G401 (cell line): Measurements from ENCODE around the gene RHOJ. TPM values are rescaled to one million over a fixed set of nuclear protein-coding genes. Genes with fewer than 3 reads are reported as not detected.
"Not testable (repeated sequence)": the region's sequence is repeated elsewhere in the genome, so short reads cannot be mapped to it uniquely, and the experiment has no call there.

Source experiments
- DNase-seq: peaks from one replicate; pipeline ENCODE4 v3.0.0-alpha.2; 2015; ENCODE audit warnings: low spot score
- in situ Hi-C: cut with HindIII; loops from 2 replicates; pipeline ENCODE4 v1.10.0; 2016; ENCODE audit warnings: low sequenced_read_pairs, mixed read lengths
- total RNA-seq: library from RNA; depleted of rRNA; stranded (reverse); fragments of >200 nt; shearing (Covaris generic); gene quantifications from 2 replicates; pipeline ENCODE4 v1.2.3, GENCODE V29; 2014

The RHOJ gene
- total RNA-seq, 1 experiment from 2014 or later: not detected

DNA sequence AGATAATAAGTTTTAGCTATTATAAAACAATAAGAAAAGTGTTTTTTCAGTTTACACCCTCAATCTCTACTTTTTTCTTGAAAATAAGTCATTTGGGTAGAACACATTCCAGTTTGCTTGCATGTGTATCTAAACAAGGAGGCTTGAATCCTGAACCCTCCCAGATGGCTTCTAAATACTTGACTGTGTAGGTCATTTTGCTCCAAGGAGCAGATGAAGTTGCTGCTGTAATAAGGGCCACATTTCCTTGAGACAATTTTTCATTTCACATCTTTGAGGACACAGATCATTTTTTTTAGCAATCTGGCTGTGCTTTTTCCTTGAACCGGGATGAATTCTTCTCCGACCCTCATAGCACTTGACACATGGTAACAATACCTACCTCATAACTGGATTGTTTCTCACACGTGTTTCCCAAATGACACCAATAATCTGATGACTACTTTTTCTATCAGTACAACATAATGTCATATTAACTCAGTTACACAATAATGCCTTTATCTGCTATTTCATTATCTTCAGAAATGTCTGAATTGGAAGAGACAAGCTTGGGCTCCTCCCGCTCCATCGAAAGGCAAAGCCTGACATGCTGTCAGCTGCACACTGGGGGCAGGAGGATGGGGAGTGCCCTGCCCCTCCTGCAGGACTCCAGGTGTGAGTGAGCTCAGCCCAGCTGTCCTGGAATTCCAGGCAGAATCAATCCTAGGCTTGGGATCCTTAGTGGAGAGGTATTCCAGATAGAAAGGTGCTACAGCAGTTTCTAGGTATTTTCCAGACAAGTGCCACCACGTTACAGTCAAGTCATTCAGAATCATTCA lies 83.6 kb downstream of the RHOJ start:
- in situ Hi-C loops: no loop called here
- no peak for DNase-seq

- in situ Hi-C loops: no loop called here
- no peak for DNase-seq
These were observed 84.6 kb downstream of the RHOJ start for GRCh38 chr14:63288853-63289252.

- in situ Hi-C loops: no loop called here
- no peak for DNase-seq
These were observed 86.6 kb downstream of the RHOJ start for GRCh38 chr14:63290741-63291430.

GRCh38 chr14:63292805-63293204 lies 88.6 kb downstream of the RHOJ start:
- DNase-seq: no peak
- in situ Hi-C loops: no loop called here

GRCh38 chr14:63295231-63295685 lies 91.0 kb downstream of the RHOJ start:
- DNase-seq: no peak
- in situ Hi-C loops: no loop called here

- in situ Hi-C loops: no loop called here
- DNase-seq: no peak
These were observed 91.9 kb downstream of the RHOJ start for GRCh38 chr14:63296060-63296563.

GRCh38 chr14:63297372-63298063 lies 93.3 kb downstream of the RHOJ start:
- in situ Hi-C loops: no loop called here
- no peak for DNase-seq

GRCh38 chr14:63299351-63300110 lies 95.3 kb downstream of the RHOJ start:
- no peak for DNase-seq
- in situ Hi-C loops: no loop called here

DNA sequence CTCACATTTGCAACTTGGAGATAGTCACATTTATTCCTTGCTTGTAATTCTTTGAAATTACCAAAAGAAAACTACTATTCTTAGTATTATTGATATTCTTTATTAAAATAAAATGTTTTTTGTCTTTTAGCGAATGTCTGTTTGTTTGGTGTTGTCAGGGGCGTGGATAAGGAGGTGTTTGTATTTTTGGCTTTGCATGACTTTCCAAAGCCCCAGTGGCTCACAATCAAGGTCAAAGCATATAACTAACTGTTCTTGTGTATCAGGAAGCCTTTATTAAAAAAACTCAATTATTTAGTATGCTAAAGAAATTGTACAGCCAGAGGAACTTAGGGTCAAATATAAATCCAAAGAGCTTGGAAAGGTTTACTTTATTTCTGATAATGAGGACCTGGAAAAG lies 96.6 kb downstream of the RHOJ start:
- in situ Hi-C loops: no loop called here
- DNase-seq: no peak

- no peak for DNase-seq
- in situ Hi-C loops: no loop called here
These were observed 97.8 kb downstream of the RHOJ start for GRCh38 chr14:63301891-63302534.

- DNase-seq, in situ Hi-C loops: not testable (repeated sequence)
These were observed 100.2 kb downstream of the RHOJ start for GRCh38 chr14:63304429-63304828.

DNA sequence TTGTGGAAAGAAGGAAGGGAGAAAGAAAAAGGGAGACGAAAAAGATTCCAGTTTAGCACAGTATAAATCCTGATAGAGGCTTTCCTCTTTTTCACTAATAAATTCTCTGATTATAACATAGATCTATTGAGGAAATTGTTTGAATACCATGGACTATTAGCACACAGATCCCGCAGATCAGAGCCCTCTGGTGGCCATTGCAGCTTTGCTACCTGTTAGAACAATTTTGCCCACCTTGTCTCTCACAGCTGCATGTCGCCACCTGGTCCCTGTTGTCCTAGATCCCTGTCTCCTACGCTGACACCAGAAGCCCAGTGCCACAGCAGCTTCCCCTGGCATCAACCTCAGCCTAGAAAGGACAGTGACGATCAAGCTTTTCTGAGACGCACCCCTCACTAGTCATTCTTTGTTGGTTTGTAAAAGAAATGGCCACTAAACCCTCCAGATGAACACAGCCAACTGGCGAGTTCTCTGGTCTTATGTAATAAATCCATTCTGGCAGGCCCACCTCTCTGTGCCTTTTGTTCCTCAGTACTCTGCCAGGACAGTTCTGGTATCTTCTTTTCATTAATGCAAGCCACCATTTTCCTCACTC lies 104.6 kb downstream of the RHOJ start:
- in situ Hi-C loops: no loop called here

GRCh38 chr14:63318835-63319234 lies 114.6 kb downstream of the RHOJ start, which contains the start of gene GPHB5:
GPHB5 (minus strand) TSS chr14:63318935; CDS start chr14:63317849, 1,086 bp downstream.
- in situ Hi-C loops: no loop called here
- no peak for DNase-seq

More for the DNA sequence above, 104.6 kb downstream of the RHOJ start:
- peak; percentile 2 for DNase-seq

DNA sequence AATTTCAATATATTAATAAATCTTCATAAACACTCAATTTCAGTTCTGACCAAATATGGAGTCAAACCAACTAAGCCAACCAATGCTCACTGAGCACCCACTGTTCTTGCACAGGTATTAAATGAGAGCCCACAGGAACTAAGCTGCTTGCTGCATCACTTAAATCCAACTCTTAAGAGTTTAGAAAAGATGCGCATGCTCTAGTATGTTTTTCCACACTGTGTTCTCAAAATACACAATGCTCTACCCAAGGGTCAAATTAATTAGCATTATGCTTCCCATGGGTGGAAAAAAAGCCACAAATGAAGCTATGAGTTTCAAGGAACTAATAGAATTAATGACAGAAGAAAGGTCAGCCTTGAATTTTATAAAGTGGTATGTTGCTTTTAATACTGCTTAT lies 118.2 kb downstream of the RHOJ start:
- no peak for DNase-seq
- in situ Hi-C loops: no loop called here

DNA sequence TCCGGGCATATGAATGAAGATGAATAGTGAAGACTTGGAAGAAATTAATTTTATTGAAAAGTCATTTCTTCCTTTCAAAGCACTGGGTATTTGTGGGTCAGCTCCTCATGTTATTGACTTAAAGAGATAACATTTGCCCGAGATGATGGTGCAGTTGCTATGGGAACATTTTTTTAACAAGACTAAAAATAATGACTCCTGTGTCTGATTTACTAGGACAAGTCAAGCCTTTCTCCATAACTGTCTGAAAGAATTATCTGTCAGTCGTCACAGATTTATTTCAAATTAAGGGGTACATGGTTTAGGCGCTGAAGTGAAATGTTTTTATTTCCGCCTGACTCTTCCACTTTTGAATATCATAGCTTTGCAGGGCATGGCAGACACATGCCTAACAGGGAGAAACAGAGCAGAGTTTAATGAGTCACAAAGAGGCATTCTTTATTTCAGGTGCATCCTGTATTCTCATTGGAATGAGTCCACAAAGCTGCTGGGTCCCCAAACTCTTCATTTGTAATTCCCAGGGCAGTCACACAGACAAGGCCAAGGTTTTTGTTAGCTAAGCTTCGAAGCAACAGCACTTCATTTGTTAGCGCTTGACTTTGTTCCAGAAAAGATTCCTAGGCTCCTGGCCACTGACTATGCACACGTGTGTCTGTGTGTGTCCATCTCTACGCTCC lies 118.8 kb downstream of the RHOJ start:
- DNase-seq: no peak
- in situ Hi-C loops: no loop called here

GRCh38 chr14:63326840-63327239 lies 122.6 kb downstream of the RHOJ start:
- DNase-seq: no peak
- in situ Hi-C loops: no loop called here
